ENCODE data around the gene CCDC197. TPM values are rescaled to one million over a fixed set of nuclear protein-coding genes. Genes with fewer than 3 reads are reported as not detected.

CCDC197 gene
- total RNA-seq, 1 donor from 2014 or later = not detected

DNA sequence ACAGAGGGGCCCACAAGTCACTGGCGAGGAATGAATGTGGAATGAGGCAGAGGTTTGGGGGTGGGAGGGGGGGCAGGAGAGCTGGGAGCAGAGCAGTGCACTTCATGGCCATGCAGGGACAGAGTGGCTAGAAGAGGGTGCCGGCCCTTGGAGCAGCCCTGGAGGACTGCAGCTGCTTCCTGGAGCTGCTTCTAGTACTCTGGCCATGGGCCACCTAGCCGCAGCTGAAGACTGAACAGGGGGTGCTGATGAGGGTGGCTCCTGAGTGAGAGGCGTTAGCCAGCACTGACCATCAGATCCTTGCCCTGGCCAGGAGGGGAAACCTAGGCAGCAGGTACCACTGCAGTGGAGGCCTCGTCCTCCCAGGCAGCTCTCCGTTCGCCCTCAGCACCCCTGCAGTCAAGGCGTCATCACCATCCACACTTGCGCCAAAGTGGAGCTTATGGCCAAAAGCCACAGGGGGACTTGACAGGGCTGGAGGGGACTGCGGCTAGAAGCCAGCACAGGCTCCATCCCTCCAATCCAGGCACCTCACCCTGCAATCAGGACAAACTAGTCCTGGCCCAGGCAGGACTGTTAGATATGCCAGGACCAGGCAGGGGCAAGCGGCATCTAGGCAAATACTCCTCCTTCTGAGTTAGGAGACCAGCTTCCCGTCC, 45.5 kb downstream of the CCDC197 start:
- peaks cover 10% of the 10 kb centered on the region for H3K36me3 Mint-ChIP-seq
- no peak for DNase-seq (ENCODE audit: low spot score)
- H3K27me3 Mint-ChIP-seq (ENCODE audit: insufficient read depth, low read depth) = peaks cover 7% of the 10 kb centered on the region
- Histone ChIP-seq H3K4me1 (no peaks in the 10 kb centered on the region), H3K79me2 (ENCODE audit: low read depth) (no peaks in the 10 kb centered on the region), H3K36me3 (no peaks in the 10 kb centered on the region), H3K9me3 (ENCODE audit: low read depth) (no peaks in the 10 kb centered on the region), H4K20me1 (ENCODE audit: low read depth) (no peaks in the 10 kb centered on the region), H3K4me2 (no peak overlapping the region), H3K27me3 (no peaks in the 10 kb centered on the region), H3K4me3 (no peak overlapping the region), H3K9ac (no peak overlapping the region), H2AFZ (replicated peaks) (no peak overlapping the region), H3F3A (ENCODE audit: low read depth) (no peaks in the 10 kb centered on the region), H3K27ac (no peak overlapping the region)
- no peaks in the 10 kb centered on the region for H3K9me3 Mint-ChIP-seq
- no peak overlapping the region for H3K4me3 Mint-ChIP-seq
- TF ChIP-seq EZH2phosphoT487 (IDR thresholded peaks at IDR 0.05) (no peak), EZH2 (IDR thresholded peaks at IDR 0.05) (no peak)
- TF ChIP-seq, protein P1, sequence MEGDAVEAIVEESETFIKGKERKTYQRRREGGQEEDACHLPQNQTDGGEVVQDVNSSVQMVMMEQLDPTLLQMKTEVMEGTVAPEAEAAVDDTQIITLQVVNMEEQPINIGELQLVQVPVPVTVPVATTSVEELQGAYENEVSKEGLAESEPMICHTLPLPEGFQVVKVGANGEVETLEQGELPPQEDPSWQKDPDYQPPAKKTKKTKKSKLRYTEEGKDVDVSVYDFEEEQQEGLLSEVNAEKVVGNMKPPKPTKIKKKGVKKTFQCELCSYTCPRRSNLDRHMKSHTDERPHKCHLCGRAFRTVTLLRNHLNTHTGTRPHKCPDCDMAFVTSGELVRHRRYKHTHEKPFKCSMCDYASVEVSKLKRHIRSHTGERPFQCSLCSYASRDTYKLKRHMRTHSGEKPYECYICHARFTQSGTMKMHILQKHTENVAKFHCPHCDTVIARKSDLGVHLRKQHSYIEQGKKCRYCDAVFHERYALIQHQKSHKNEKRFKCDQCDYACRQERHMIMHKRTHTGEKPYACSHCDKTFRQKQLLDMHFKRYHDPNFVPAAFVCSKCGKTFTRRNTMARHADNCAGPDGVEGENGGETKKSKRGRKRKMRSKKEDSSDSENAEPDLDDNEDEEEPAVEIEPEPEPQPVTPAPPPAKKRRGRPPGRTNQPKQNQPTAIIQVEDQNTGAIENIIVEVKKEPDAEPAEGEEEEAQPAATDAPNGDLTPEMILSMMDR (IDR thresholded peaks at IDR 0.05) = no peak
- no peak overlapping the region for H3K27ac Mint-ChIP-seq
- peaks cover 31% of the 10 kb centered on the region for H3K4me1 Mint-ChIP-seq

DNA sequence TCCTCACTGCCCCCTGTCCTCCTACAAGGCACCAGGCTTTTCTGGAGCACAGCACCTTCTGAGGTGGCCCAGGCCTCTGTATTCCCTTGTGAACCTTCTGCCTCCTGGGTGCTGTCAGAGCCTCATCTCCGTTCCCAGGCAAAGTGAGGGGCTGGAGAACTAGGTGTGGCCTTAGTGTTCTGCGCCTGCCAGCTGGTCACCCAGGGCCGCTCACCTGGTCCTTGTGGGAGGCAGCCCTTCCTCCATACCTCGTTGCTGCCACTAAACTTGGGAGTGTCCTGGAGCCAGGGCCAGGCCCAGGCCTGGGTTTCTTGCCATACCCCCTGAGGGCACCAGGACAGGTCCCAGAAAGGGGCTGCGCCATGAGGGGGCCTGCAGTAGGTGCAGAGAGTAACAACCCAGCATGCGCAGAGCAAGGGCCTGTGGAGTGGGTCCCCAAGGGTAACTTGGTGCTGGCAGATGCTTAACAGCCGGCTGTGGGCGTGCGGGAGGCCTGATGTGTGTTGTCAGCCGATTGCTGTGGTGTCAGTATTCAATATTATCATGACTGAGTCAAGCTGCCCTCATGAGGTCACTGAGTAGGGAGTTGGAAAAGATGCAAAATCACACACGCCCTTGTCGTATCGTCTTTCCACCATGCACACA, 46.1 kb downstream of the CCDC197 start:
- Mint-ChIP-seq H3K27ac (no peak overlapping the region), H3K4me1 (peaks cover 37% of the 10 kb centered on the region), H3K9me3 (no peaks in the 10 kb centered on the region), H3K27me3 (ENCODE audit: insufficient read depth, low read depth) (peaks cover 12% of the 10 kb centered on the region), H3K36me3 (peaks cover 10% of the 10 kb centered on the region), H3K4me3 (peak overlapping the region; percentile 18)
- Histone ChIP-seq H3K4me3 (no peak overlapping the region), H2AFZ (replicated peaks) (no peak overlapping the region), H3K27me3 (no peaks in the 10 kb centered on the region), H3K9me3 (ENCODE audit: low read depth) (no peaks in the 10 kb centered on the region), H3K9ac (no peak overlapping the region), H3K27ac (no peak overlapping the region), H3K4me1 (no peaks in the 10 kb centered on the region), H3K36me3 (no peaks in the 10 kb centered on the region), H4K20me1 (ENCODE audit: low read depth) (no peaks in the 10 kb centered on the region), H3K79me2 (ENCODE audit: low read depth) (no peaks in the 10 kb centered on the region), H3F3A (ENCODE audit: low read depth) (no peaks in the 10 kb centered on the region), H3K4me2 (no peak overlapping the region)
- DNase-seq (ENCODE audit: low spot score) = no peak
- TF ChIP-seq EZH2 (IDR thresholded peaks at IDR 0.05) (no peak), EZH2phosphoT487 (IDR thresholded peaks at IDR 0.05) (no peak)
- TF ChIP-seq, protein P1 (IDR thresholded peaks at IDR 0.05) = no peak

DNA sequence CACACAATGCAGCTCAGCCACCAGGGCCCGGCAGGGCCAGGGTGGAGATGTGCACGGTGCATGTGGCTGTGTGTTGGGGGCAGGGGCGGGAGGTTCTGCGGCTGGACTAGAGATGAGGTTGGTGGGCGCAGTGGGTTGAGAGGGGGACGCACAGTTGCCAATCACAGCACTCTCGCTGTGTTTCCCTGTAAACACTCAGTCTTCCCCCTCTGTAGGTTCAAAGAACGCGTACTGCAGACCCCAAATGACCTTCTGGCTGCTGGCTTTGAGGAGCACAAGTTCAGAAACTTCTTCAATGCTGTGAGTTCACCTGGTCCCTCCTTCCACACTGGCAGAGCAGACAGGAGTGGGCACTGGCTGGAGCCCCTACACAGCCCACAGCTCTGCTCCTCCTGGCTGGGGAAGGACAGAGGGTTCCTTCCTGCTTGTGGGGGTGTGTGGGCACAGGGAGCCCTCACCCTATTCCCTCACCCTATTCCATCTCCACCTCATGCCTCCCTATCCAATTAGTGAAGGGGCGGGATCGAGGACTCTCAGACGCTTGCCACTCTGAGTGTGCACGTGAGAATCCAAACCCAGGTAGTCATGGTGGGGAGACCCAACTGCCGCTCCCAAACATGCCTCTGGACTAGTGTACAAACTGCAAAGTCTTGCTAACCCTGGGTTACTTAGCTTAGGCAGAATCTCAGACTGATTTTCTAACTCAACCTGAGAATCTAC, 46.8 kb downstream of the CCDC197 start:
- Histone ChIP-seq H3K36me3 (no peaks in the 10 kb centered on the region), H3K9me3 (ENCODE audit: low read depth) (no peaks in the 10 kb centered on the region), H3K4me3 (no peak overlapping the region), H3F3A (ENCODE audit: low read depth) (no peaks in the 10 kb centered on the region), H4K20me1 (ENCODE audit: low read depth) (no peaks in the 10 kb centered on the region), H2AFZ (replicated peaks) (no peak overlapping the region), H3K27me3 (no peaks in the 10 kb centered on the region), H3K9ac (no peak overlapping the region), H3K27ac (no peak overlapping the region), H3K79me2 (ENCODE audit: low read depth) (no peaks in the 10 kb centered on the region), H3K4me2 (no peak overlapping the region), H3K4me1 (no peaks in the 10 kb centered on the region)
- Mint-ChIP-seq H3K36me3 (peaks cover 10% of the 10 kb centered on the region), H3K27me3 (ENCODE audit: insufficient read depth, low read depth) (peaks cover 13% of the 10 kb centered on the region), H3K4me3 (no peak overlapping the region), H3K9me3 (no peaks in the 10 kb centered on the region), H3K27ac (no peak overlapping the region), H3K4me1 (peaks cover 42% of the 10 kb centered on the region)
- no peak for DNase-seq (ENCODE audit: low spot score)
- TF ChIP-seq EZH2 (IDR thresholded peaks at IDR 0.05) = no peak
- TF ChIP-seq, protein P1 (IDR thresholded peaks at IDR 0.05) = no peak
- TF ChIP-seq EZH2phosphoT487 (IDR thresholded peaks at IDR 0.05) = no peak

All from neural progenitor cell (in vitro differentiated cells).